Fibroblast of lung (primary cell): ENCODE data around the gene CINP.

Source experiments
- CTCF ChIP-seq, 2 donors: IDR thresholded peaks in 1 of 2; conservative IDR thresholded peaks in 1 of 2; 1 replicate in 1 of 2; 2 replicates in 1 of 2; pipeline ENCODE4 v1.5.1; 2011 to 2012; ENCODE audit warnings: low read length in 2 of 2, control low read depth in 1 of 2, inconsistent platforms in 1 of 2, low read depth in 1 of 2, mild to moderate bottlenecking in 1 of 2
- EZH2 ChIP-seq: IDR thresholded peaks from 2 replicates; pipeline ENCODE4 v1.5.1; 2012; ENCODE audit warnings: low read length, control low read depth, mild to moderate bottlenecking; ENCODE audit errors: missing control alignments

- TF ChIP-seq CTCF (conservative IDR thresholded peaks at IDR 0.05 in 1 of 2, IDR thresholded peaks at IDR 0.05 in 1 of 2; ENCODE audit: low read depth in 1 of 2, low read length in 2 of 2): no peak
- TF ChIP-seq EZH2: no peak
These were observed 24.4 kb upstream of the CINP start for GRCh38 chr14:102387086-102387485.
